Fibroblast of the aortic adventitia (primary cell): ENCODE data around the gene MAZ. TPM values are rescaled to one million over a fixed set of nuclear protein-coding genes. Genes with fewer than 3 reads are reported as not detected.
A peak's percentile ranks its signal among the peaks of the same experiment; 100 is the strongest.

Source experiments
- DNase-seq: peaks from one replicate; pipeline ENCODE4 v3.0.0-alpha.2; 2010; ENCODE audit warnings: low read depth
- H3K4me3 ChIP-seq: 2 replicates; pipeline ENCODE4 v1.5.1; 2011; ENCODE audit warnings: low read depth, mild to moderate bottlenecking, control low read depth, low read length, moderate library complexity
- CTCF ChIP-seq: IDR thresholded peaks from 2 replicates; pipeline ENCODE4 v1.5.1; 2011; ENCODE audit warnings: mild to moderate bottlenecking, low read length, control low read depth, inconsistent platforms; ENCODE audit not compliant: insufficient read depth
- total RNA-seq: library from RNA; depleted of rRNA; stranded (reverse); fragments of >200 nt; gene quantifications from 2 replicates; pipeline ENCODE4 v1.2.3, GENCODE V29; 2012; ENCODE audit warnings: low replicate concordance

Gene MAZ
- total RNA-seq, 1 donor = 159 TPM

- DNase-seq = no peak
- no peak for TF ChIP-seq CTCF
- peak overlapping the region; percentile 57 for H3K4me3 ChIP-seq
Measured at GRCh38 chr16:29815032-29815721, 8.8 kb downstream of the MAZ start.

GRCh38 chr16:29815793-29816693 is 9.7 kb downstream of the MAZ start, which contains the start of gene PAGR1:
PAGR1 (plus strand) TSS chr16:29816152; CDS start chr16:29816526, 374 bp downstream.
- TF ChIP-seq CTCF = peak; percentile 79
- H3K4me3 ChIP-seq = peak within 1 kb of the TSS; percentile 86
- peak; percentile 100 for DNase-seq

- TF ChIP-seq CTCF = peak; percentile 40
- peak; percentile 58 for DNase-seq
- peak overlapping the region; percentile 86 for H3K4me3 ChIP-seq
Measured at GRCh38 chr16:29816694-29817441, 10.5 kb downstream of the MAZ start.

GRCh38 chr16:29818082-29818481 is 11.8 kb downstream of the MAZ start:
- TF ChIP-seq CTCF = no peak
- H3K4me3 ChIP-seq = no peak overlapping the region
- DNase-seq = no peak

GRCh38 chr16:29819506-29819905 is 13.2 kb downstream of the MAZ start:
- peak; percentile 21 for TF ChIP-seq CTCF
- H3K4me3 ChIP-seq = peak overlapping the region; percentile 81
- no peak for DNase-seq

- no peak for TF ChIP-seq CTCF
- peak; percentile 75 for DNase-seq
- H3K4me3 ChIP-seq = peak within 1 kb of the TSS; percentile 81
Measured at GRCh38 chr16:29820271-29820701, 14.0 kb downstream of the MAZ start, which contains the start of gene MVP. MVP (plus strand) TSS chr16:29820462; CDS start chr16:29830550, 10,088 bp downstream.
